HCT116 (cell line): ENCODE measurements around the gene UGT1A9. TPM values are rescaled to one million over a fixed set of nuclear protein-coding genes. Genes with fewer than 3 reads are reported as not detected.

Experiments
- ATAC-seq: fragments of 200-7000 bp; cut with Tn5 transposase; 2 replicates; pipeline ENCODE4 v1.9.1; 2020; ENCODE audit warnings: mild to moderate bottlenecking, moderate library complexity
- BruUV-seq: library from RNA; stranded (reverse); fragments of 400-500 nt; replicated peaks from 2 replicates; lab custom pipeline; 2021; lab: Mats Ljungman, UMichigan
- CTCF ChIA-PET: fragments of 300-600 bp; sonication (Branson Sonifier 250); formaldehyde crosslinking; loops from one replicate; lab custom pipeline; 2021; ENCODE audit warnings: antibody characterized with exemption; lab: Charles Lee
- POLR2A ChIA-PET: fragments of 300-600, 350-600 bp; sonication (Branson Sonifier 250); formaldehyde crosslinking; loops from one replicate; lab custom pipeline; 2021; ENCODE audit warnings: antibody characterized with exemption; lab: Charles Lee
- RAD21 ChIA-PET, 2 experiments: fragments of 300-600 bp; sonication (Branson Sonifier 250); formaldehyde crosslinking; loops; one replicate each; lab custom pipeline; 2023; ENCODE audit warnings: low total read pairs in 2 of 2; ENCODE audit not compliant: uncharacterized antibody in 2 of 2, unreplicated experiment in 2 of 2, low non-redundant PET in 1 of 2; lab: Charles Lee
- DNase-seq: peaks from one replicate; pipeline ENCODE4 v3.0.0-alpha.2; 2010; ENCODE audit warnings: low read depth, low spot score
- H2AFZ ChIP-seq: fragments of 200-600 bp; shearing (Covaris generic), sonication (generic); 2 replicates; pipeline ENCODE4 v1.6.1; 2017; ENCODE audit warnings: low read depth, mixed run types, mixed read lengths, antibody characterized with exemption, low read length; ENCODE audit not compliant: poor library complexity, severe bottlenecking
- H3K27ac ChIP-seq: 2 replicates; pipeline ENCODE4 v1.5.1; 2012; ENCODE audit warnings: low read depth, low read length
- H3K27me3 ChIP-seq: fragments of 200-600 bp; sonication (generic); 2 replicates; pipeline ENCODE4 v1.6.1; 2016; ENCODE audit warnings: mixed run types, low read length, mixed read lengths; ENCODE audit not compliant: insufficient read depth
- H3K36me3 ChIP-seq, 2 experiments: fragments of 200-500 bp in 1 of 2; fragments of 200-600 bp in 1 of 2; sonication (Bioruptor generic) in 1 of 2; sonication (generic) in 1 of 2; 2 replicates each; pipeline versions ENCODE4 v1.5.1 to v1.6.1; 2014 to 2016; ENCODE audit warnings: low read length in 2 of 2, inconsistent platforms in 1 of 2, mixed read lengths in 1 of 2, mixed run types in 1 of 2; ENCODE audit not compliant: insufficient read depth in 2 of 2, control insufficient read depth in 1 of 2
- H3K4me1 ChIP-seq, 2 experiments: fragments of 200-600 bp in 1 of 2; sonication (generic) in 1 of 2; 2 replicates each; pipeline versions ENCODE4 v1.5.1 to v1.6.1; 2012 to 2017; ENCODE audit warnings: low read length in 2 of 2, inconsistent platforms in 1 of 2, mild to moderate bottlenecking in 1 of 2, mixed read lengths in 1 of 2, mixed run types in 1 of 2, moderate library complexity in 1 of 2; ENCODE audit not compliant: insufficient read depth in 2 of 2, control insufficient read depth in 1 of 2
- H3K4me2 ChIP-seq: fragments of 200-600 bp; sonication (generic); 2 replicates; pipeline ENCODE4 v1.6.1; 2017; ENCODE audit warnings: mixed run types, low read length, mixed read lengths
- H3K4me3 ChIP-seq, 2 experiments: fragments of 200-600 bp in 1 of 2; sonication (generic) in 1 of 2; replicated peaks in 1 of 2; 2 replicates each; pipeline ENCODE4 v1.5.1; 2011 to 2016; ENCODE audit warnings: low read length in 2 of 2, control low read depth in 1 of 2, low read depth in 1 of 2, mild to moderate bottlenecking in 1 of 2, mixed read lengths in 1 of 2, mixed run types in 1 of 2
- H3K79me2 ChIP-seq: fragments of 200-600 bp; sonication (generic); 2 replicates; pipeline ENCODE4 v1.6.1; 2017; ENCODE audit warnings: mild to moderate bottlenecking, mixed run types, low read length, moderate library complexity, mixed read lengths; ENCODE audit not compliant: insufficient read depth
- H3K9ac ChIP-seq: fragments of 200-600 bp; sonication (generic); 2 replicates; pipeline ENCODE4 v1.6.1; 2016; ENCODE audit warnings: low read length, mixed read lengths
- H3K9me2 ChIP-seq: fragments of 200-600 bp; sonication (generic), shearing (Covaris generic); 2 replicates; pipeline ENCODE4 v1.6.1; 2017; ENCODE audit warnings: mixed run types, mild to moderate bottlenecking, moderate library complexity; ENCODE audit not compliant: insufficient read depth
- H3K9me3 ChIP-seq, 2 experiments: fragments of 200-500 bp in 1 of 2; fragments of 200-600 bp in 1 of 2; sonication (Bioruptor generic) in 1 of 2; sonication (generic) in 1 of 2; 2 replicates each; pipeline ENCODE4 v1.6.1; 2014 to 2017; ENCODE audit warnings: low read length in 2 of 2, mixed read lengths in 2 of 2, inconsistent platforms in 1 of 2, low read depth in 1 of 2, mild to moderate bottlenecking in 1 of 2, mixed run types in 1 of 2, moderate library complexity in 1 of 2; ENCODE audit not compliant: control insufficient read depth in 1 of 2, insufficient read depth in 1 of 2
- H4K20me1 ChIP-seq: fragments of 200-600 bp; sonication (generic), shearing (Covaris generic); 2 replicates; pipeline ENCODE4 v1.6.1; 2017; ENCODE audit warnings: mixed run types, mild to moderate bottlenecking, moderate library complexity; ENCODE audit not compliant: insufficient read depth
- ATF3 ChIP-seq: IDR thresholded peaks from 2 replicates; pipeline ENCODE4 v1.6.1; 2012
- CBX3 ChIP-seq: IDR thresholded peaks from 2 replicates; pipeline ENCODE4 v1.6.1; 2012; ENCODE audit warnings: low read depth
- CEBPB ChIP-seq: IDR thresholded peaks from 2 replicates; pipeline ENCODE4 v1.6.1; 2012; ENCODE audit warnings: low read depth
- CTCF ChIP-seq, 3 experiments: fragments of 200-600 bp in 1 of 3; sonication (generic) in 1 of 3; IDR thresholded peaks in 2 of 3; conservative IDR thresholded peaks in 1 of 3; 2 replicates each; pipeline ENCODE4 v1.5.1; 2012 to 2017; ENCODE audit warnings: low read depth in 2 of 3, low read length in 2 of 3, antibody characterized with exemption in 1 of 3, borderline replicate concordance in 1 of 3, control low read depth in 1 of 3, mild to moderate bottlenecking in 1 of 3, mixed read lengths in 1 of 3, mixed run types in 1 of 3, moderate library complexity in 1 of 3; ENCODE audit not compliant: insufficient read depth in 1 of 3
- ELF1 ChIP-seq: IDR thresholded peaks from 2 replicates; pipeline ENCODE4 v1.6.1; 2012; ENCODE audit warnings: low read depth, borderline replicate concordance
- EZH2 ChIP-seq: fragments of 200-600 bp; sonication (generic); IDR thresholded peaks from 2 replicates; pipeline ENCODE4 v1.6.1; 2017; ENCODE audit warnings: antibody characterized with exemption, mixed run types
- EZH2phosphoT487 ChIP-seq: fragments of 200-600 bp; IDR thresholded peaks from 2 replicates; pipeline ENCODE4 v1.6.1; 2018; ENCODE audit warnings: antibody characterized with exemption, borderline replicate concordance
- FOSL1 ChIP-seq: IDR thresholded peaks from 2 replicates; pipeline ENCODE4 v1.6.1; 2012; ENCODE audit warnings: low read depth
- POLR2AphosphoS5 ChIP-seq: IDR thresholded peaks from 2 replicates; pipeline ENCODE4 v1.6.1; 2011; ENCODE audit warnings: mild to moderate bottlenecking, low read depth, low read length, moderate library complexity
- REST ChIP-seq: IDR thresholded peaks from 2 replicates; pipeline ENCODE4 v1.6.1; 2012; ENCODE audit warnings: low read depth
- SIN3A ChIP-seq: IDR thresholded peaks from 2 replicates; pipeline ENCODE4 v1.6.1; 2012; ENCODE audit warnings: low read depth
- SRF ChIP-seq: IDR thresholded peaks from 2 replicates; pipeline ENCODE4 v1.6.1; 2012; ENCODE audit warnings: low read depth
- ZBTB33 ChIP-seq: IDR thresholded peaks from 2 replicates; pipeline ENCODE4 v1.6.1; 2011; ENCODE audit warnings: mild to moderate bottlenecking, low read length, moderate library complexity; ENCODE audit not compliant: insufficient replicate concordance; ENCODE audit errors: extremely low read depth
- ZFX ChIP-seq: fragments of 450-650 bp; IDR thresholded peaks from 2 replicates; pipeline ENCODE4 v1.6.1; 2017
- intact Hi-C: fragments of 100-400 bp; cut with micrococcal nuclease; formaldehyde crosslinking; loops from 2 replicates; pipeline ENCODE4 v1.10.0; 2022
- total RNA-seq: library from RNA; stranded (reverse); gene quantifications from one replicate; pipeline ENCODE4 v1.2.1, GENCODE V29; 2021; ENCODE audit not compliant: unreplicated experiment

Gene UGT1A9
- total RNA-seq, 1 experiment from 2014 or later = not detected

GRCh38 chr2:233815861-233816260 is 144.2 kb downstream of the UGT1A9 start:
- TF ChIP-seq EZH2phosphoT487 (no peak), CEBPB (no peak), ZBTB33 (no peak), SIN3A (no peak), FOSL1 (no peak)
- H3K9me2 ChIP-seq = no peaks in the 10 kb centered on the region
- BruUV-seq = no TSS peak
- no peak overlapping the region for H3K4me3 ChIP-seq
- ChIA-PET RAD21 (no interaction called here), CTCF (no interaction called here), POLR2A (no interaction called here)
- H3K27me3 ChIP-seq = no peaks in the 10 kb centered on the region
- no peaks in the 10 kb centered on the region for H3K4me1 ChIP-seq
- no peak overlapping the region for H3K9ac ChIP-seq
- DNase-seq = no peak
- H3K27ac ChIP-seq = no peak overlapping the region
- no peaks in the 10 kb centered on the region for H3K36me3 ChIP-seq
- H4K20me1 ChIP-seq = no peaks in the 10 kb centered on the region
- H3K9me3 ChIP-seq = no peaks in the 10 kb centered on the region
- no peak overlapping the region for H3K4me2 ChIP-seq
- H3K79me2 ChIP-seq = no peaks in the 10 kb centered on the region
- intact Hi-C loops = no loop called here
- no peak overlapping the region for H2AFZ ChIP-seq
- no peak for ATAC-seq

GRCh38 chr2:233816334-233816733 is 144.6 kb downstream of the UGT1A9 start:
- intact Hi-C loops = no loop called here
- CTCF ChIA-PET = no interaction called here
- RAD21 ChIA-PET = no interaction called here

More at GRCh38 chr2:233816334-233816733, 144.6 kb downstream of the UGT1A9 start:
- no peaks in the 10 kb centered on the region for H4K20me1 ChIP-seq
- no peak overlapping the region for H3K4me2 ChIP-seq
- no peak overlapping the region for H2AFZ ChIP-seq
- H3K27me3 ChIP-seq = no peaks in the 10 kb centered on the region
- no peaks in the 10 kb centered on the region for H3K4me1 ChIP-seq
- H3K4me3 ChIP-seq = no peak overlapping the region
- no peak for DNase-seq
- no peak for ATAC-seq
- H3K36me3 ChIP-seq = no peaks in the 10 kb centered on the region
- no peak overlapping the region for H3K9ac ChIP-seq
- BruUV-seq = no TSS peak
- no peaks in the 10 kb centered on the region for H3K9me3 ChIP-seq
- POLR2A ChIA-PET = no interaction called here
- no peaks in the 10 kb centered on the region for H3K79me2 ChIP-seq
- TF ChIP-seq REST = no peak
- TF ChIP-seq SRF = no peak
- no peak for TF ChIP-seq CEBPB
- no peak for TF ChIP-seq ATF3
- no peak for TF ChIP-seq POLR2AphosphoS5
- TF ChIP-seq CTCF (IDR thresholded peaks at IDR 0.05 in 2 of 3, conservative IDR thresholded peaks at IDR 0.05 in 1 of 3; ENCODE audit: borderline replicate concordance in 1 of 3, insufficient read depth in 1 of 3, low read depth in 2 of 3, low read length in 2 of 3) = no peak
- TF ChIP-seq EZH2 = no peak
- TF ChIP-seq ZFX = no peak
- TF ChIP-seq ELF1 = no peak
- no peak for TF ChIP-seq CBX3
- no peak for TF ChIP-seq FOSL1
- TF ChIP-seq, all 23 proteins: peak for 0
- no peaks in the 10 kb centered on the region for H3K9me2 ChIP-seq
- no peak overlapping the region for H3K27ac ChIP-seq
